Caco-2 (cell line): Measurements from ENCODE around the gene BRIP1. TPM values are rescaled to one million over a fixed set of nuclear protein-coding genes. Genes with fewer than 3 reads are reported as not detected.
"Not testable (repeated sequence)": the region's sequence is repeated elsewhere in the genome, so short reads cannot be mapped to it uniquely, and the experiment has no call there.

ENCODE experiments used
- BruUV-seq: library from RNA; stranded (reverse); fragments of 400-500 nt; replicated peaks from 2 replicates; lab custom pipeline; 2021; lab: Mats Ljungman, UMichigan
- CTCF ChIA-PET: fragments of 300-600 bp; sonication (Branson Sonifier 250); formaldehyde crosslinking; loops from one replicate; lab custom pipeline; 2022; ENCODE audit warnings: antibody characterized with exemption; lab: Charles Lee
- POLR2A ChIA-PET: fragments of 300-600 bp; sonication (Branson Sonifier 250); formaldehyde crosslinking; loops from one replicate; lab custom pipeline; 2022; ENCODE audit warnings: antibody characterized with exemption; lab: Charles Lee
- DNase-seq, 2 experiments: peaks; one replicate each; pipeline versions ENCODE4 v3.0.0 to v3.0.0-alpha.2; 2020 to 2022
- H3K27me3 ChIP-seq: replicated peaks from 2 replicates; pipeline ENCODE4 v1.6.0; 2011; ENCODE audit warnings: low read length; ENCODE audit not compliant: control insufficient read depth, insufficient read depth
- H3K36me3 ChIP-seq: 2 replicates; pipeline ENCODE4 v1.5.1; 2011; ENCODE audit warnings: low read length; ENCODE audit not compliant: control insufficient read depth, insufficient read depth
- H3K4me1 ChIP-seq: fragments of 250-450 bp; sonication (Bioruptor Pico); 2 replicates; pipeline ENCODE4 v1.5.1; 2020; ENCODE audit warnings: mild to moderate bottlenecking
- H3K4me3 ChIP-seq: 2 replicates; pipeline ENCODE4 v1.5.1; 2011; ENCODE audit warnings: low read depth, mild to moderate bottlenecking, control low read depth, low read length
- H3K9me3 ChIP-seq: fragments of 250-450 bp; sonication (Bioruptor Pico); 2 replicates; pipeline ENCODE4 v1.5.1; 2020; ENCODE audit warnings: mild to moderate bottlenecking, moderate library complexity
- H3K27ac Mint-ChIP-seq: one replicate; pipeline ENCODE4 v1.8.0; 2022; ENCODE audit warnings: mixed read lengths; ENCODE audit not compliant: unreplicated experiment
- H3K27me3 Mint-ChIP-seq: one replicate; pipeline ENCODE4 v1.8.0; 2022; ENCODE audit warnings: mixed read lengths; ENCODE audit not compliant: insufficient read depth, unreplicated experiment
- H3K36me3 Mint-ChIP-seq: one replicate; pipeline ENCODE4 v1.8.0; 2022; ENCODE audit warnings: mild to moderate bottlenecking, mixed read lengths; ENCODE audit not compliant: insufficient read depth, unreplicated experiment
- H3K4me1 Mint-ChIP-seq: one replicate; pipeline ENCODE4 v1.8.0; 2022; ENCODE audit warnings: low read depth, mixed read lengths; ENCODE audit not compliant: unreplicated experiment
- H3K4me3 Mint-ChIP-seq: one replicate; pipeline ENCODE4 v1.8.0; 2022; ENCODE audit warnings: mild to moderate bottlenecking, moderate library complexity, mixed read lengths; ENCODE audit not compliant: unreplicated experiment
- H3K9me3 Mint-ChIP-seq: one replicate; pipeline ENCODE4 v1.8.0; 2022; ENCODE audit warnings: mixed read lengths; ENCODE audit not compliant: unreplicated experiment
- CTCF ChIP-seq, 2 experiments: fragments of 200-600 bp in 1 of 2; IDR thresholded peaks; 1 replicate in 1 of 2; 2 replicates in 1 of 2; pipeline versions ENCODE4 v1.5.1 to v1.8.0; 2011 to 2022; ENCODE audit warnings: antibody characterized with exemption in 1 of 2, control low read depth in 1 of 2, inconsistent platforms in 1 of 2, low read depth in 1 of 2, low read length in 1 of 2, mild to moderate bottlenecking in 1 of 2, moderate library complexity in 1 of 2; ENCODE audit not compliant: insufficient read depth in 1 of 2, severe bottlenecking in 1 of 2, unreplicated experiment in 1 of 2
- intact Hi-C: fragments of 100-400 bp; cut with micrococcal nuclease; formaldehyde crosslinking; loops from one replicate; pipeline ENCODE4 v1.10.0; 2022; ENCODE audit not compliant: unreplicated experiment
- total RNA-seq: library from RNA; stranded (reverse); gene quantifications from 2 replicates; pipeline ENCODE4 v1.2.3, GENCODE V29; 2022

Gene BRIP1
- total RNA-seq, 1 experiment from 2014 or later = 18.3 TPM

DNA sequence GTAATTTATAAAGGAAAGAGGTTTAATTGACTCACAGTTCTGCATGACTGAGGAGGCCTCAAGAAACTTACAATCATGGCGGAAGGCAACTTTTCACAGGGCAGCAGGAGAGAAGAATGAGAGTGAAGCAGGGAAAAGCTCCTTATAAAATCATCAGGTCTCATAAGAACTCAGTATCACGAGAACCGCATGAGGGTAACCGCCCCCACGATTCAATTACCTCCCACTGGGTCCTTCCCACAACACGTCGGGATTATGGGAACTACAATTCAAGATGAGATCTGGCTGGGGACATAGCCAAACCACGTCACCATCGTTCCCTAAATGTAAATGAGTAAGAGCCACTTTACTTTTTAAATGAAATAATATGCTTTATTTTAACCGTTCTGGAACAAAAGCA is 182.4 kb downstream of the BRIP1 start:
- intact Hi-C loops = no loop called here
- Mint-ChIP-seq H3K9me3 (no peaks in the 10 kb centered on the region), H3K4me3 (no peak overlapping the region), H3K27ac (no peak overlapping the region), H3K4me1 (no peaks in the 10 kb centered on the region), H3K36me3 (peaks cover 3% of the 10 kb centered on the region), H3K27me3 (peaks cover under 1% of the 10 kb centered on the region)
- ChIA-PET CTCF (no interaction called here), POLR2A (no interaction called here)
- DNase-seq = no peak
- Histone ChIP-seq H3K4me1 (no peaks in the 10 kb centered on the region), H3K9me3 (no peaks in the 10 kb centered on the region), H3K4me3 (no peak overlapping the region), H3K36me3 (no peaks in the 10 kb centered on the region), H3K27me3 (no peaks in the 10 kb centered on the region)
- no peak for TF ChIP-seq CTCF (IDR thresholded peaks at IDR 0.05; ENCODE audit: insufficient read depth in 1 of 2, low read depth in 1 of 2, low read length in 1 of 2, severe bottlenecking in 1 of 2, unreplicated experiment in 1 of 2)
- BruUV-seq = no TSS peak

DNA sequence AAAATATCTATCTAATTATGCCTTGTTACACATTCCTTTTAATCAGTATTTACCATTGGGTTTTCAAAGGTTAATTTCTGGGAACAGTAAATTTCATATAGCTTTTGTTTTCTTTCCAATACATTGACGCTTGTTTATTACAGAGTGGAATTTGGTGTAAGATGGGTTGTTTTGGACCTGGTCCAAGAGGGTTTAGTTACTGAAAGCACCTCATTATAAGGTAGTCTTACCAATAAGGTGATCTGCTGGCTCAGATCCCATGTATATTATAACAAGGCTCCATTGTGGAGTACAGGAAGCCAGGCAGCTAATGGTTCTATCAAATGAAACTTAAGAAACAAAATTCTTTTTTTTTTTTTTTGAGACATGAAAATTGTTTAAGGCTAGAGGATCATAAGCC is 185.0 kb downstream of the BRIP1 start:
- no peak overlapping the region for H3K4me3 ChIP-seq
- intact Hi-C loops = no loop called here
- DNase-seq = no peak
- no peak for TF ChIP-seq CTCF (IDR thresholded peaks at IDR 0.05; ENCODE audit: insufficient read depth in 1 of 2, low read depth in 1 of 2, low read length in 1 of 2, severe bottlenecking in 1 of 2, unreplicated experiment in 1 of 2)
- POLR2A ChIA-PET = no interaction called here
- Mint-ChIP-seq H3K4me3 (no peak overlapping the region), H3K4me1 (no peaks in the 10 kb centered on the region), H3K9me3 (peaks cover 9% of the 10 kb centered on the region), H3K27me3 (peaks cover 2% of the 10 kb centered on the region), H3K36me3 (no peaks in the 10 kb centered on the region), H3K27ac (no peak overlapping the region)
- BruUV-seq = no TSS peak
- no peaks in the 10 kb centered on the region for H3K27me3 ChIP-seq
- CTCF ChIA-PET = interaction anchor here (0.7 kb wide), 1 partner anchor 289 kb away, joined by 5 read pairs; no protein-coding TSS in a partner anchor
- H3K9me3 ChIP-seq = no peaks in the 10 kb centered on the region
- no peaks in the 10 kb centered on the region for H3K36me3 ChIP-seq
- no peaks in the 10 kb centered on the region for H3K4me1 ChIP-seq

DNA sequence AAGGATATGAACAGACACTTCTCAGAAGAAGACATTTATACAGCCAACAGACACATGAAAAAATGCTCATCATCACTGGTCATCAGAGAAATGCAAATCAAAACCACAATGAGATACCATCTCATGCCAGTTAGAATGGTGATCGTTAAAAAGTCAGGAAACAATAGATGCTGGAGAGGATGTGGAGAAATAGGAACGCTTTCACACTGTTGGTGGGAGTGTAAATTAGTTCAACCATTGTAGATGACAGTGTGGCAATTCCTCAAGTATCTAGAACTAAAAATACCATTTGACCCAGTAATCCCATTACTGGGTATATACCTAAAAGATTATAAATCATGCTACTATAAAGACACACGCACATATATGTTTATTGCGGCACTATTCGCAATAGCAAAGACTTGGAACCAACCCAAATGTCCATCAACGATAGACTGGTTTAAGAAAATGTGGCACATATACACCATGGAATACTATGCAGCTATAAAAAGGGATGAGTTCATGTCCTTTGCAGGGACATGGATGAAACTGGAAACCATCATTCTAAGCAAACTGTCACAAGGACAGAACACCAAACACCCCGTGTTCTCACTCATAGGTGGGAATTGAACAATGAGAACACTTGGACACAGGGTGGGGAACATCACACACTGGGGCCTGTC is 186.0 kb downstream of the BRIP1 start:
- H3K9me3 Mint-ChIP-seq, BruUV-seq, H3K36me3 Mint-ChIP-seq, CTCF ChIA-PET, DNase-seq, H3K4me3 ChIP-seq, H3K4me1 ChIP-seq, H3K27me3 Mint-ChIP-seq, H3K27me3 ChIP-seq, intact Hi-C loops, H3K4me3 Mint-ChIP-seq, POLR2A ChIA-PET, H3K27ac Mint-ChIP-seq, H3K9me3 ChIP-seq, H3K36me3 ChIP-seq, H3K4me1 Mint-ChIP-seq: not testable (repeated sequence)

- CTCF ChIA-PET, H3K27me3 Mint-ChIP-seq, H3K36me3 Mint-ChIP-seq, BruUV-seq, H3K4me1 Mint-ChIP-seq, H3K4me3 ChIP-seq, POLR2A ChIA-PET, H3K4me3 Mint-ChIP-seq, DNase-seq, H3K4me1 ChIP-seq, intact Hi-C loops, H3K36me3 ChIP-seq, H3K9me3 ChIP-seq, H3K27ac Mint-ChIP-seq, H3K9me3 Mint-ChIP-seq, H3K27me3 ChIP-seq: not testable (repeated sequence)
Measured at GRCh38 chr17:61676522-61676921, 186.8 kb downstream of the BRIP1 start.

GRCh38 chr17:61674609-61675008 is 188.7 kb downstream of the BRIP1 start:
- CTCF ChIA-PET, H3K27me3 Mint-ChIP-seq: not testable (repeated sequence)

More at GRCh38 chr17:61674609-61675008, 188.7 kb downstream of the BRIP1 start:
- intact Hi-C loops, H3K36me3 Mint-ChIP-seq, H3K36me3 ChIP-seq, H3K4me3 Mint-ChIP-seq, BruUV-seq, H3K27me3 ChIP-seq, H3K9me3 ChIP-seq, H3K27ac Mint-ChIP-seq, H3K4me1 Mint-ChIP-seq, POLR2A ChIA-PET, H3K4me1 ChIP-seq, DNase-seq, H3K9me3 Mint-ChIP-seq, H3K4me3 ChIP-seq: not testable (repeated sequence)
